ENCODE measurements around the gene CLCN1. TPM values are rescaled to one million over a fixed set of nuclear protein-coding genes. Genes with fewer than 3 reads are reported as not detected.

The CLCN1 gene
- total RNA-seq, 4 donors from 2014 or later = 0.92 to 2.9 (median 1.7) TPM

DNA sequence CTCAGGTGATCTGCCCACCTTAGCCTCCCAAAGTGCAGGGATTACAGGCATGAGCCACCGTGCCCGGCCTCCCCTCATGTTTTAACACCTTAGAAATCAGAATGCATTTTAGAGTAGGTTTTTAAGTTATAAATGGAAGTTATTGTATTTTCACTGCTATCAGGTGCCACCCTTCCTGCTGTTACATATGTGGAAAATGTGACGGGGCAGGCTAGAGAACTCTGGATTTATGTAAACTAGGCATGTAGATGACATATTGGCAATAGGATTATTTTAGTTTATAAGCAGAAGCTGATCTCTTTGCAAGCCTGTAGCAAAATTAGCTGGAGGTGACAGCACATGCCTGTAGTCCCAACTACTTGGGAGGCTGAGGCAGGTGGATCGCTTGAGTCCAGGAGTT lies 25.6 kb upstream of the CLCN1 start:
- H3K9me3 ChIP-seq = no peaks in the 10 kb centered on the region
- TF ChIP-seq, protein P1, sequence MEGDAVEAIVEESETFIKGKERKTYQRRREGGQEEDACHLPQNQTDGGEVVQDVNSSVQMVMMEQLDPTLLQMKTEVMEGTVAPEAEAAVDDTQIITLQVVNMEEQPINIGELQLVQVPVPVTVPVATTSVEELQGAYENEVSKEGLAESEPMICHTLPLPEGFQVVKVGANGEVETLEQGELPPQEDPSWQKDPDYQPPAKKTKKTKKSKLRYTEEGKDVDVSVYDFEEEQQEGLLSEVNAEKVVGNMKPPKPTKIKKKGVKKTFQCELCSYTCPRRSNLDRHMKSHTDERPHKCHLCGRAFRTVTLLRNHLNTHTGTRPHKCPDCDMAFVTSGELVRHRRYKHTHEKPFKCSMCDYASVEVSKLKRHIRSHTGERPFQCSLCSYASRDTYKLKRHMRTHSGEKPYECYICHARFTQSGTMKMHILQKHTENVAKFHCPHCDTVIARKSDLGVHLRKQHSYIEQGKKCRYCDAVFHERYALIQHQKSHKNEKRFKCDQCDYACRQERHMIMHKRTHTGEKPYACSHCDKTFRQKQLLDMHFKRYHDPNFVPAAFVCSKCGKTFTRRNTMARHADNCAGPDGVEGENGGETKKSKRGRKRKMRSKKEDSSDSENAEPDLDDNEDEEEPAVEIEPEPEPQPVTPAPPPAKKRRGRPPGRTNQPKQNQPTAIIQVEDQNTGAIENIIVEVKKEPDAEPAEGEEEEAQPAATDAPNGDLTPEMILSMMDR (IDR thresholded peaks at IDR 0.05 in 4 of 5, conservative IDR thresholded peaks at IDR 0.05 in 1 of 5) = no peak
- TF ChIP-seq POLR2A (IDR thresholded peaks at IDR 0.05) = no peak
- ATAC-seq (no peak), DNase-seq (no peak)
- no peak overlapping the region for H3K27ac ChIP-seq
- H3K27me3 ChIP-seq = no peaks in the 10 kb centered on the region
- H3K4me1 ChIP-seq = peaks cover 25 to 26% of the 10 kb centered on the region in 2 donors
- intact Hi-C loops (cut with DNase I; ENCODE audit: low total_unique reads) = no loop called here
- in situ Hi-C loops (cut with MboI; ENCODE audit: low sequenced_read_pairs in 4 of 4) = loop anchor here in 1 of 4 donors (25.0 kb wide), 1 partner anchor 597 kb away; no protein-coding TSS in a partner anchor
- H3K4me3 ChIP-seq = no peak overlapping the region
- peaks cover 0 to 36% of the 10 kb centered on the region in 2 donors for H3K36me3 ChIP-seq

DNA sequence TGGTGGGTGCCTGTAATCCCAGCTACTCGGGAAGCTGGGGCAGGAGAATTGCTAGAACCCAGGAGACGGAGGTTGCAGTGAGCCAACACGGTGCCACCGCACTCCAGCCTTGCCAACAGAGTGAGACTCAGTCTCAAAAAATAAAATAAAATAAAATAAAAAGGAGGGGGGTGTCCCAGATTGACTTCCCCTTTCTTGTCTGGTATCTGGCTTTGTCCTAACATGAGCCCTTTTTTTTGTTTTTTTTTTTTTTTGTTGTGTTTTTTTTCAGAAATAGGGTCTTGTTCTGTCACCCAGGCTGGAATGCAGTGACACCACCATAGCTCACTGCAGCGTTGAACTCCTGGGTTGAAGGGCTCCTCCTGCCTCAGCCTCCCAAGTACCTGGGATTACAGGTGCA lies 23.0 kb upstream of the CLCN1 start:
- Histone ChIP-seq H3K4me1 (peaks cover 22 to 33% of the 10 kb centered on the region in 2 donors), H3K9me3 (no peaks in the 10 kb centered on the region), H3K36me3 (peaks cover 0 to 43% of the 10 kb centered on the region in 2 donors), H3K4me3 (no peak overlapping the region), H3K27ac (no peak overlapping the region), H3K27me3 (no peaks in the 10 kb centered on the region)
- intact Hi-C loops (cut with DNase I; ENCODE audit: low total_unique reads) = no loop called here
- DNase-seq (no peak), ATAC-seq (no peak)
- TF ChIP-seq, protein P1 (IDR thresholded peaks at IDR 0.05 in 4 of 5, conservative IDR thresholded peaks at IDR 0.05 in 1 of 5) = no peak
- TF ChIP-seq POLR2A (IDR thresholded peaks at IDR 0.05) = no peak
- in situ Hi-C loops (cut with MboI; ENCODE audit: low sequenced_read_pairs in 4 of 4) = loop anchor here in 1 of 4 donors (25.0 kb wide), 1 partner anchor 594 kb away; no protein-coding TSS in a partner anchor

DNA sequence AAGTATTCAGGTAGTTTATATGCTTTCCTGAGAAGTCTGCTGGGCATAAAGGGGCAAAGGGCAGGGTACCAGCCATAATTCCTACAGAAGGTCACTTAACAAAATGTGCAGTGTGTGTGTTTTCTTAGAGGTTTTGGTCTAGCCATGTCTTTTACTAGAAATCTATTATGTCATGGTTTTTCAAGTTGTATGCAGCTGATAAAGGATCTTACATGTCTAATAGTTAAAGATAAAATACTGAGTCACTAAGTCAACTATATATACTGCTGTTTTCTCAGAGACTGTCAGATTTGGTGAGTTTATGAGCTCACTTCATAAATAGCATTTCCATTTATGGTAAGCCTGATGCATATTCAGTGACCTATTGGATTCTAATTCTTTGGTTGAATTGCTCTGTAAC lies 20.0 kb upstream of the CLCN1 start:
- no peak for TF ChIP-seq POLR2A (IDR thresholded peaks at IDR 0.05)
- TF ChIP-seq, protein P1 (IDR thresholded peaks at IDR 0.05 in 4 of 5, conservative IDR thresholded peaks at IDR 0.05 in 1 of 5) = no peak
- intact Hi-C loops (cut with DNase I; ENCODE audit: low total_unique reads) (no loop called here), in situ Hi-C loops (cut with MboI; ENCODE audit: low sequenced_read_pairs in 4 of 4) (loop anchor here in 2 of 4 donors (5.0 to 25.0 kb wide), 2 partner anchors 44 to 591 kb away; no protein-coding TSS in a partner anchor)
- Histone ChIP-seq H3K27me3 (no peaks in the 10 kb centered on the region), H3K4me1 (peaks cover 0 to 19% of the 10 kb centered on the region in 2 donors), H3K4me3 (no peak overlapping the region), H3K36me3 (peaks cover 0 to 62% of the 10 kb centered on the region in 2 donors), H3K9me3 (no peaks in the 10 kb centered on the region), H3K27ac (no peak overlapping the region)
- no peak for ATAC-seq
- no peak for DNase-seq

DNA sequence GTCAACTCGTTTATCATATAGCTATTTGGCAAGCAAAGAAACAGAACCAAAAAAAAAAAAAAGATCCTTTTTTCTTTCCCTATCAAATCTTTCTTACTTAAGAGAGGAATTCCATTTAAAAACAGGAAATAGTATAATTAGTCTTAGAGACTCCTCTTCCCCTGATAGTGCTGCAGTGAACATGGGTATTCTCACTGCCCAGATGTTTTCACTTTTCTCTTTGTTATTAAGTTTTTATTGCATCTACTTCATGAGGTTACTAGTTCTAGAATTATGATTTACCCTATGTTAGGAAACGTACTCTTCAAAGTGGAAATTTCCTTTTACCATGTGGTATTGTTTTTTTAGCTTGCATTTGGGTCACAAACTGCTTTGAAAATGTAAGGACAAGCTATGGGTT lies 19.2 kb upstream of the CLCN1 start:
- no peak for TF ChIP-seq POLR2A (IDR thresholded peaks at IDR 0.05)
- TF ChIP-seq, protein P1 (IDR thresholded peaks at IDR 0.05 in 4 of 5, conservative IDR thresholded peaks at IDR 0.05 in 1 of 5) = no peak
- intact Hi-C loops (cut with DNase I; ENCODE audit: low total_unique reads) = no loop called here

More for the DNA sequence above, 19.2 kb upstream of the CLCN1 start:
- Histone ChIP-seq H3K9me3 (no peaks in the 10 kb centered on the region), H3K4me1 (peaks cover 0 to 13% of the 10 kb centered on the region in 2 donors), H3K4me3 (no peak overlapping the region), H3K27me3 (no peaks in the 10 kb centered on the region), H3K36me3 (peaks cover 0 to 70% of the 10 kb centered on the region in 2 donors), H3K27ac (no peak overlapping the region)
- in situ Hi-C loops (cut with MboI; ENCODE audit: low sequenced_read_pairs in 4 of 4) = loop anchor here in 2 of 4 donors (5.0 to 25.0 kb wide), 2 partner anchors 44 to 591 kb away; no protein-coding TSS in a partner anchor
- ATAC-seq = no peak
- DNase-seq = no peak

Measured in gastrocnemius medialis (tissue), 4 donors.